Ovary (tissue), 9 donors: Measurements from ENCODE around the gene KLK1. TPM values are rescaled to one million over a fixed set of nuclear protein-coding genes. Genes with fewer than 3 reads are reported as not detected.

Source experiments
- DNase-seq, 5 donors: peaks; one replicate each; pipeline ENCODE4 v3.0.0-alpha.2; 2019 to 2020
- H3K27ac ChIP-seq, 2 donors: fragments of 200-600 bp; one replicate each; pipeline versions ENCODE4 v1.5.1 to v1.8.0; 2019 to 2022
- H3K27me3 ChIP-seq: fragments of 200-600 bp; one replicate; pipeline ENCODE4 v1.8.0; 2022
- H3K36me3 ChIP-seq: fragments of 200-600 bp; sonication (generic); one replicate; pipeline ENCODE4 v1.5.1; 2019
- H3K4me1 ChIP-seq: one replicate; pipeline ENCODE4 v1.8.1; 2013; ENCODE audit warnings: mild to moderate bottlenecking, moderate library complexity; ENCODE audit not compliant: insufficient read depth
- H3K4me3 ChIP-seq: fragments of 200-600 bp; sonication (generic); one replicate; pipeline ENCODE4 v1.5.1; 2017
- H3K9me3 ChIP-seq, 2 donors: fragments of 200-600 bp in 1 of 2; sonication (generic) in 1 of 2; one replicate each; pipeline versions ENCODE4 v1.5.1 to v1.8.1; 2013 to 2019; ENCODE audit warnings: mild to moderate bottlenecking in 1 of 2, moderate library complexity in 1 of 2
- EP300 ChIP-seq: sonication (generic); formaldehyde crosslinking; IDR thresholded peaks from one replicate; pipeline ENCODE4 v1.6.1; 2017; ENCODE audit warnings: antibody characterized with exemption
- POLR2A ChIP-seq: fragments of 450-650 bp; IDR thresholded peaks from one replicate; pipeline ENCODE4 v1.6.1; 2017; ENCODE audit warnings: antibody characterized with exemption, mild to moderate bottlenecking, moderate library complexity
- WGBS, 3 donors: extraction: QIAGEN DNeasy Blood & Tissue Kit in 1 of 3; methylation state at CpG; one replicate each; pipeline versions ENCODE4 v1.1.5 to v1.1.7; 2013 to 2017; 5-methylcytosine and 5-hydroxymethylcytosine counted together
- intact Hi-C, 4 donors: fragments of 100-400 bp; cut with DNase I; formaldehyde crosslinking; loops; one replicate each; pipeline versions ENCODE4 v1.11.0 to v1.15.1; 2022 to 2023
- polyA plus RNA-seq, 2 donors: library from polyadenylated mRNA; stranded (reverse); fragments of 200-250 nt in 1 of 2; fragments of 350-450 nt in 1 of 2; fragmentation: Illumina TruSeq in 1 of 2; extraction: RNeasy Lipid Tissue Mini Kit (QIAGEN cat#74804) in 1 of 2; gene quantifications; one replicate each; pipeline ENCODE4 v1.2.3, GENCODE V29; 2013 to 2014
- total RNA-seq, 7 donors: library from RNA; depleted of rRNA in 2 of 7; stranded (reverse); fragments of >200 nt in 2 of 7; fragmentation: NEBNext Ultra II Directional in 3 of 7; extraction: Animal tissue kit (Norgen Biotek cat#: 25700) in 3 of 7; gene quantifications; one replicate each; pipeline versions ENCODE4 v1.1.0 to v1.2.4, GENCODE V29; 2016 to 2023
- TF ChIP-seq, protein P1 (sequence below), 3 donors: fragments of 450-650 bp in 2 of 3; fragments of 200-600 bp in 1 of 3; IDR thresholded peaks; one replicate each; pipeline versions ENCODE4 v1.5.1 to v1.8.0; 2016 to 2022; ENCODE audit warnings: antibody characterized with exemption in 3 of 3, mild to moderate bottlenecking in 1 of 3
- donor health status: DM: no; HTN: no; CAD: no; lungs with moderate emphysema.
- donor health status: DM: no; HTN: no; CAD: no.
- donor health status: Bipolar disorder and iron deficiency.
- donor health status: DM: yes; HTN: yes; CAD: no.
- donor health status: DM: no; HTN: no; CAD: no.
- donor health status: DM: yes; HTN: yes; CAD: no.

The KLK1 gene
- total and polyA plus RNA-seq, 9 donors, result 0.23 to 1.2 (median 0.57) TPM; not detected in 1

GRCh38 chr19:50799547-50799851 lies 24.1 kb downstream of the KLK1 start:
- WGBS, 3 donors, result 69 to 78% (median 71%) methylated on average over 3 of the region's 3 CpGs
- no peak for DNase-seq
- intact Hi-C loops, result loop anchor here in 1 of 4 donors (10.0 kb wide), 1 partner anchor 285 kb away; the partner anchor contains the start of genes ASPDH and JOSD2
- peaks cover 7% of the 10 kb centered on the region for H3K4me1 ChIP-seq
- no peak overlapping the region for H3K4me3 ChIP-seq
- H3K36me3 ChIP-seq, result no peaks in the 10 kb centered on the region
- H3K27ac ChIP-seq, result no peak overlapping the region
- H3K9me3 ChIP-seq, result no peaks in the 10 kb centered on the region
- no peaks in the 10 kb centered on the region for H3K27me3 ChIP-seq
- TF ChIP-seq, protein P1, sequence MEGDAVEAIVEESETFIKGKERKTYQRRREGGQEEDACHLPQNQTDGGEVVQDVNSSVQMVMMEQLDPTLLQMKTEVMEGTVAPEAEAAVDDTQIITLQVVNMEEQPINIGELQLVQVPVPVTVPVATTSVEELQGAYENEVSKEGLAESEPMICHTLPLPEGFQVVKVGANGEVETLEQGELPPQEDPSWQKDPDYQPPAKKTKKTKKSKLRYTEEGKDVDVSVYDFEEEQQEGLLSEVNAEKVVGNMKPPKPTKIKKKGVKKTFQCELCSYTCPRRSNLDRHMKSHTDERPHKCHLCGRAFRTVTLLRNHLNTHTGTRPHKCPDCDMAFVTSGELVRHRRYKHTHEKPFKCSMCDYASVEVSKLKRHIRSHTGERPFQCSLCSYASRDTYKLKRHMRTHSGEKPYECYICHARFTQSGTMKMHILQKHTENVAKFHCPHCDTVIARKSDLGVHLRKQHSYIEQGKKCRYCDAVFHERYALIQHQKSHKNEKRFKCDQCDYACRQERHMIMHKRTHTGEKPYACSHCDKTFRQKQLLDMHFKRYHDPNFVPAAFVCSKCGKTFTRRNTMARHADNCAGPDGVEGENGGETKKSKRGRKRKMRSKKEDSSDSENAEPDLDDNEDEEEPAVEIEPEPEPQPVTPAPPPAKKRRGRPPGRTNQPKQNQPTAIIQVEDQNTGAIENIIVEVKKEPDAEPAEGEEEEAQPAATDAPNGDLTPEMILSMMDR (IDR thresholded peaks at IDR 0.05), result no peak
- TF ChIP-seq POLR2A (no peak), EP300 (no peak)

GRCh38 chr19:50798659-50799546 lies 24.7 kb downstream of the KLK1 start:
- no peaks in the 10 kb centered on the region for H3K9me3 ChIP-seq
- DNase-seq, result no peak
- WGBS, 3 donors, result 75 to 84% (median 83%) methylated on average over 21 of the region's 21 CpGs
- H3K27me3 ChIP-seq, result no peaks in the 10 kb centered on the region
- TF ChIP-seq EP300 (no peak), POLR2A (no peak)
- TF ChIP-seq, protein P1 (IDR thresholded peaks at IDR 0.05), result no peak
- no peaks in the 10 kb centered on the region for H3K36me3 ChIP-seq
- H3K27ac ChIP-seq, result no peak overlapping the region
- H3K4me3 ChIP-seq, result no peak overlapping the region
- intact Hi-C loops, result loop anchor here in 1 of 4 donors (10.0 kb wide), 1 partner anchor 284 kb away; the partner anchor contains the start of genes ASPDH and JOSD2
- H3K4me1 ChIP-seq, result peaks cover 7% of the 10 kb centered on the region

DNA sequence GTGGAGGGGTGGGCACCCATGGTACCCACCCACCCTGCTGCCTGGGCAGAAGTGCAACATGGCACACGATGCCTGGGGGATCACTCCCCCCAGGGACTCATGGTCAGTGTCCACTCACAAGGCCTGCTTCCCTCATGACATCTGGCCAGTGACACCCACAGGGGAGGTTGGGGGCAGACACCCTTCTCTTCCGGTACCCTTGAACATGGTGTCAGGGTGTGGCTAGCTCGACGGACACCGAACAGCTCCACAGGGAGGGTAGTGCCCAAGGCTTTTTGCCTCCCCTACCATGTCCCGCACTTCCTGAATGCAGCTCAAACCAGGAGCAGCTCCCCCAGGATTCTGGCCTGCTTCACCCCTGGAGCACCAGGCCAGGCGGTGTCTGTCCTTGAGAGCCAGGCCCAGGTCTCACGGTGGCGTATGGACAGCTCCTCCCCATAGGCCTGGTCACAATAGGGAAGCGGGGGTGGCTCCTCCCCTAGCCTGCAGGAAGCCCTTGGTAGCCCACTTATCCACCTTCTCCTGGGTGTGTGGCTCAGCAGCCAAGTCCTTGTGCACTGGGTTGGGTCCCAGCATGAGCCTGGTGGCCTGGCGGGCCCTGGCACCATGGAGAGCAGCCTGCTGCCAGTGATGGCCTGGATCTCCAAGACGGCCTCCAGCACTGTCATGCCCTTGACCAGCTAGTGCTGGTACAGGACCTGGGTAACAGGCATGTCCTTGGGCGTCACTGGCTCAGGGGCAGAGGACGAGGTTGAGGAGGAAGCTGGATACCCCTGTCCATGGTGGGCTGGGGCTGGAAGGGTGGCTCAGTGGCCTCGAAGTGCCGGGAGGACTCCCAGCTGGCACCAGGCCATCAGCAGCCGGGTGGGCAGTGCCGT lies 25.6 kb downstream of the KLK1 start:
- Histone ChIP-seq H3K36me3 (no peaks in the 10 kb centered on the region), H3K27ac (no peak overlapping the region), H3K27me3 (no peaks in the 10 kb centered on the region), H3K9me3 (no peaks in the 10 kb centered on the region), H3K4me3 (no peak overlapping the region), H3K4me1 (no peaks in the 10 kb centered on the region)
- no peak for DNase-seq
- intact Hi-C loops, result loop anchor here in 1 of 4 donors (10.0 kb wide), 1 partner anchor 283 kb away; the partner anchor contains the start of genes ASPDH and JOSD2
- 62 to 75% (median 66%) methylated on average over 16 to 18 of the region's 18 CpGs for WGBS, 3 donors
- TF ChIP-seq EP300 (no peak), POLR2A (no peak)
- TF ChIP-seq, protein P1 (IDR thresholded peaks at IDR 0.05), result no peak

DNA sequence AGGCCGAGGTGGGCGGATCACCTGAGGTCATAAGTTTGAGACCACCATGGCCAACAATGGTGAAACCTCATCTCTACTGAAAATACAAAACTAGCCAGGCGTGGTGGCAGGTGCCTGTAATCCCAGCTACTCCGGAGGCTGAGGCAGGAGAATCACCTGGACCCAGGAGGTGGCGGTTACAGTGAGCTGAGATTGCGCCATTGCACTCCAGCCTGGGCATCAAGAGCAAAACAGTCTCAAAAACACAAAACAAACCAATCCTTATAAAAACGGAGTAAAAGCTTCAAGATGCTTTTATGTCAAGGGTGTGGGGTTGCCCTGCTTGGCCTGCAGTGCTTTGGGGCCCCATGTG lies 26.2 kb downstream of the KLK1 start:
- 62 to 89% (median 81%) methylated on average over 7 of the region's 7 CpGs for WGBS, 3 donors
- Histone ChIP-seq H3K4me3 (no peak overlapping the region), H3K27ac (no peak overlapping the region), H3K27me3 (no peaks in the 10 kb centered on the region), H3K4me1 (no peaks in the 10 kb centered on the region), H3K36me3 (no peaks in the 10 kb centered on the region), H3K9me3 (no peaks in the 10 kb centered on the region)
- TF ChIP-seq POLR2A, result no peak
- TF ChIP-seq EP300, result no peak
- TF ChIP-seq, protein P1 (IDR thresholded peaks at IDR 0.05), result no peak
- no peak for DNase-seq
- intact Hi-C loops, result loop anchor here in 1 of 4 donors (10.0 kb wide), 1 partner anchor 283 kb away; the partner anchor contains the start of genes ASPDH and JOSD2
